ENCODE results near the gene PRAC2. TPM values are rescaled to one million over a fixed set of nuclear protein-coding genes. Genes with fewer than 3 reads are reported as not detected.
A peak's percentile ranks its signal among the peaks of the same experiment; 100 is the strongest.

Gene PRAC2
- total and polyA plus RNA-seq, 2 of the 13 experiments (the other 11 are each of a cell fraction or from before 2014, with no cell fraction given), result not detected

DNA sequence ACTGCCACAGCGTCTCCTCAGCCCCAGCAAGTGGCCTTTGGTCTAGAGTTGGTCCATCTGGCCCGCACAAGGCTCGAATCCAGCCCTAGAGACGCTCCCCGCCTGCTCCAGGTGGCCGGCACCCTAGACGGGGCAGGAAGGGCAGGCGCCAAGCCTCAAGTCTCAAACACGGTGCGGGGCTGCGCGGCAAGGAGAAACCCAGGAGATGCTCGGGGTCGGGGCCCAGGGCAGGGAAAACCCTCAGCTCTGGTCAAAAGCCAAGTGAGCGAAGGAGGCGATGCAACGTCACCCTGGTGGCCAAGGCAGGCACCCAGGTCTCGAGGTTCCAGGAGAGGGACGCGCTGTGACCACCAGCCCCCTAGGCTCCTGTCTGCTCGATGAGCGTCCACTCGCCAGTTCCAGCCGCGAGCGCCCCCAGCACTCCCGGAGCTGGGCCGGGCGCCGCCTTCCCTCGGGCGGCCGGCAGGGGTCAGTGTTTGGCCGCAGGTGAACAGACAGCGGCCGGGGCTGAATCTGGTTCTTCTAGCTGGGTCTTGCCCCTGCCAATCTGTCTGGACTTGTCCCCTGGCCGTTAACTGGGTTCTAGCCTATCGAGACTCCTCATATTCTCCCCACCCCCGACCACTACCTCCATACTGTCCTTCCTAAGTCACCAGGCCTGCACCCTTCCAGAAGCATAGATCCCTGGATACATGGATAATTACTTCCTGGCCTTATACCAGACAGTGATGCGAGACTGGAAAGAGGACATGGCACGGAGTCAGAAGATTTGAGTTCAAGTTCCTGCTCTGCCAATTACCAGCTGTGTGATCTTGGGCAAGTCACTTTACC, 44.6 kb upstream of the PRAC2 start (continued):
- TF ChIP-seq, protein P1, sequence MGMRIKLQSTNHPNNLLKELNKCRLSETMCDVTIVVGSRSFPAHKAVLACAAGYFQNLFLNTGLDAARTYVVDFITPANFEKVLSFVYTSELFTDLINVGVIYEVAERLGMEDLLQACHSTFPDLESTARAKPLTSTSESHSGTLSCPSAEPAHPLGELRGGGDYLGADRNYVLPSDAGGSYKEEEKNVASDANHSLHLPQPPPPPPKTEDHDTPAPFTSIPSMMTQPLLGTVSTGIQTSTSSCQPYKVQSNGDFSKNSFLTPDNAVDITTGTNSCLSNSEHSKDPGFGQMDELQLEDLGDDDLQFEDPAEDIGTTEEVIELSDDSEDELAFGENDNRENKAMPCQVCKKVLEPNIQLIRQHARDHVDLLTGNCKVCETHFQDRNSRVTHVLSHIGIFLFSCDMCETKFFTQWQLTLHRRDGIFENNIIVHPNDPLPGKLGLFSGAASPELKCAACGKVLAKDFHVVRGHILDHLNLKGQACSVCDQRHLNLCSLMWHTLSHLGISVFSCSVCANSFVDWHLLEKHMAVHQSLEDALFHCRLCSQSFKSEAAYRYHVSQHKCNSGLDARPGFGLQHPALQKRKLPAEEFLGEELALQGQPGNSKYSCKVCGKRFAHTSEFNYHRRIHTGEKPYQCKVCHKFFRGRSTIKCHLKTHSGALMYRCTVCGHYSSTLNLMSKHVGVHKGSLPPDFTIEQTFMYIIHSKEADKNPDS (CRISPR knock-in tag; IDR thresholded peaks at IDR 0.05), result no peak
- TF ChIP-seq ZNF557 (CRISPR knock-in tag; IDR thresholded peaks at IDR 0.05) (no peak), NFIC (IDR thresholded peaks at IDR 0.05; ENCODE audit: low read length) (no peak), ZBTB21 (CRISPR knock-in tag; IDR thresholded peaks at IDR 0.05) (no peak), MEIS1 (CRISPR knock-in tag; IDR thresholded peaks at IDR 0.05; ENCODE audit: borderline replicate concordance) (no peak), PITX1 (CRISPR knock-in tag; IDR thresholded peaks at IDR 0.05) (0 out of 2 replicates have a peak, but pooled peaks have one; percentile 28), CEBPG (CRISPR knock-in tag; IDR thresholded peaks at IDR 0.05) (no peak; the same call in 1 of the 2 replicates), ZNF615 (CRISPR knock-in tag; IDR thresholded peaks at IDR 0.05; ENCODE audit: borderline replicate concordance) (no peak), BCL6 (CRISPR knock-in tag; IDR thresholded peaks at IDR 0.05) (no peak), ZSCAN31 (CRISPR knock-in tag; IDR thresholded peaks at IDR 0.05; ENCODE audit: low read depth) (no peak), ZSCAN12 (CRISPR knock-in tag; IDR thresholded peaks at IDR 0.05) (no peak), ZNF230 (CRISPR knock-in tag; IDR thresholded peaks at IDR 0.05) (no peak), PLRG1 (conservative IDR thresholded peaks at IDR 0.05) (no peak), ATF1 (CRISPR knock-in tag; IDR thresholded peaks at IDR 0.05) (no peak), JDP2 (CRISPR knock-in tag; IDR thresholded peaks at IDR 0.05; ENCODE audit: borderline replicate concordance) (no peak), SPEN (CRISPR knock-in tag; IDR thresholded peaks at IDR 0.05; ENCODE audit: low read depth) (peak; percentile 21; the same call in 1 of the 2 replicates), TBX2 (CRISPR knock-in tag; IDR thresholded peaks at IDR 0.05; ENCODE audit: borderline replicate concordance) (0 out of 2 replicates have a peak, but pooled peaks have one; percentile 15), SIX1 (CRISPR knock-in tag; IDR thresholded peaks at IDR 0.05; ENCODE audit: borderline replicate concordance) (no peak), KAT2B (IDR thresholded peaks at IDR 0.05; ENCODE audit: borderline replicate concordance, low read depth, low read length) (no peak), RBAK (CRISPR knock-in tag; IDR thresholded peaks at IDR 0.05) (no peak), MXD4 (CRISPR knock-in tag; IDR thresholded peaks at IDR 0.05) (no peak; the same call in 1 of the 2 replicates), ZIK1 (CRISPR knock-in tag; IDR thresholded peaks at IDR 0.05; ENCODE audit: borderline replicate concordance, low read depth) (peak; percentile 45; the same call in 1 of the 2 replicates)
- TF ChIP-seq, protein P2, sequence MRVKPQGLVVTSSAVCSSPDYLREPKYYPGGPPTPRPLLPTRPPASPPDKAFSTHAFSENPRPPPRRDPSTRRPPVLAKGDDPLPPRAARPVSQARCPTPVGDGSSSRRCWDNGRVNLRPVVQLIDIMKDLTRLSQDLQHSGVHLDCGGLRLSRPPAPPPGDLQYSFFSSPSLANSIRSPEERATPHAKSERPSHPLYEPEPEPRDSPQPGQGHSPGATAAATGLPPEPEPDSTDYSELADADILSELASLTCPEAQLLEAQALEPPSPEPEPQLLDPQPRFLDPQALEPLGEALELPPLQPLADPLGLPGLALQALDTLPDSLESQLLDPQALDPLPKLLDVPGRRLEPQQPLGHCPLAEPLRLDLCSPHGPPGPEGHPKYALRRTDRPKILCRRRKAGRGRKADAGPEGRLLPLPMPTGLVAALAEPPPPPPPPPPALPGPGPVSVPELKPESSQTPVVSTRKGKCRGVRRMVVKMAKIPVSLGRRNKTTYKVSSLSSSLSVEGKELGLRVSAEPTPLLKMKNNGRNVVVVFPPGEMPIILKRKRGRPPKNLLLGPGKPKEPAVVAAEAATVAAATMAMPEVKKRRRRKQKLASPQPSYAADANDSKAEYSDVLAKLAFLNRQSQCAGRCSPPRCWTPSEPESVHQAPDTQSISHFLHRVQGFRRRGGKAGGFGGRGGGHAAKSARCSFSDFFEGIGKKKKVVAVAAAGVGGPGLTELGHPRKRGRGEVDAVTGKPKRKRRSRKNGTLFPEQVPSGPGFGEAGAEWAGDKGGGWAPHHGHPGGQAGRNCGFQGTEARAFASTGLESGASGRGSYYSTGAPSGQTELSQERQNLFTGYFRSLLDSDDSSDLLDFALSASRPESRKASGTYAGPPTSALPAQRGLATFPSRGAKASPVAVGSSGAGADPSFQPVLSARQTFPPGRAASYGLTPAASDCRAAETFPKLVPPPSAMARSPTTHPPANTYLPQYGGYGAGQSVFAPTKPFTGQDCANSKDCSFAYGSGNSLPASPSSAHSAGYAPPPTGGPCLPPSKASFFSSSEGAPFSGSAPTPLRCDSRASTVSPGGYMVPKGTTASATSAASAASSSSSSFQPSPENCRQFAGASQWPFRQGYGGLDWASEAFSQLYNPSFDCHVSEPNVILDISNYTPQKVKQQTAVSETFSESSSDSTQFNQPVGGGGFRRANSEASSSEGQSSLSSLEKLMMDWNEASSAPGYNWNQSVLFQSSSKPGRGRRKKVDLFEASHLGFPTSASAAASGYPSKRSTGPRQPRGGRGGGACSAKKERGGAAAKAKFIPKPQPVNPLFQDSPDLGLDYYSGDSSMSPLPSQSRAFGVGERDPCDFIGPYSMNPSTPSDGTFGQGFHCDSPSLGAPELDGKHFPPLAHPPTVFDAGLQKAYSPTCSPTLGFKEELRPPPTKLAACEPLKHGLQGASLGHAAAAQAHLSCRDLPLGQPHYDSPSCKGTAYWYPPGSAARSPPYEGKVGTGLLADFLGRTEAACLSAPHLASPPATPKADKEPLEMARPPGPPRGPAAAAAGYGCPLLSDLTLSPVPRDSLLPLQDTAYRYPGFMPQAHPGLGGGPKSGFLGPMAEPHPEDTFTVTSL (CRISPR knock-in tag; IDR thresholded peaks at IDR 0.05; ENCODE audit: borderline replicate concordance), result no peak; the same call in 1 of the 2 replicates

Data from HepG2 (cell line).